Inferior parietal cortex (tissue), 1 donor: Measurements from ENCODE around the gene NF1.
A peak's percentile ranks its signal among the peaks of the same experiment; 100 is the strongest.

ENCODE experiments used
- DNase-seq: peaks from one replicate; pipeline ENCODE4 v3.0.0-alpha.2; 2016; ENCODE audit errors: extremely low spot score

The NF1 gene

DNA sequence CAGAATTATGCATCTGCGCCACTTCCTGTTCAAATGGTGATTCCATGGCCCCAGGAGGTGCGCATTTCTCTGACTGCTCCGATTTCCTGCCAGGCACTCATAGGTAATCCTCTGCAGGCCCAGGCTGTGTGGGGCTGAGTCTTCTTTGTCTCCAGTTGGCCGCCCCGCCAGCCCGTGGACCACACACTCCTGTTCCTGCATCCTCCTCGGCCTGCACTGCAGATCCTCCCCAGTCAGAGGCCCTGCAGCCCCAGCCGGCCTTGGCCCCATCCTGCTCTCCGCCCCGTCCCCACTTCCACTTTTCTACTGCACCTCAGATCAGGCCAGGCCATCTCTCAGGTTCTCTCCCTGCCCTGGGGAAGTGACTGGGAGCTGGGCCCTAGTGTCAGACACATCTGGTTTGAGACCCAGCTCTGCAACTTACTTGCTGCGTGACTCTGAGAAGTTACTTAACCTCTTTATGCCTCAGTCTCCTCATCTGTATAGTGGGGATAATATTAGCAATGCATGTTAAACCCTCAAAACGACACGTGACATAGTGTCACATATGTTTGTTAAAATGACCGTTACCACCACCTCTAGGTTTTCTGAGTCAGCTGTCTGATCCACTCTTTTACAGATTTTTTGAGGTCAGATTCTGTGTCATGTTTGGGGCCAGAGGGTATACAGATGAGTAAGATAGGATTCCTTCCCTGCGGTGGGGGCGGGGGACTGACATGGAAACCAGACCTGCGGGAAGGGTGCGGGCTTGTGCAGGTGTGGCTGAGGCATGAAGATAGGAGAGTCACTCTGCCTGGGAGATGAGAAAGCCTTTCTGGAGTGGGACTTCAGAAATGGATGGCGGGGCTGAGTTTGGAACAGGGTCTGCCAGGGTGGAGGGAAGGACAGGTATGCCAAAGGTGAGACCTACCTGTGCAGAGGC lies 309.5 kb downstream of the NF1 start:
- no peak for DNase-seq

DNA sequence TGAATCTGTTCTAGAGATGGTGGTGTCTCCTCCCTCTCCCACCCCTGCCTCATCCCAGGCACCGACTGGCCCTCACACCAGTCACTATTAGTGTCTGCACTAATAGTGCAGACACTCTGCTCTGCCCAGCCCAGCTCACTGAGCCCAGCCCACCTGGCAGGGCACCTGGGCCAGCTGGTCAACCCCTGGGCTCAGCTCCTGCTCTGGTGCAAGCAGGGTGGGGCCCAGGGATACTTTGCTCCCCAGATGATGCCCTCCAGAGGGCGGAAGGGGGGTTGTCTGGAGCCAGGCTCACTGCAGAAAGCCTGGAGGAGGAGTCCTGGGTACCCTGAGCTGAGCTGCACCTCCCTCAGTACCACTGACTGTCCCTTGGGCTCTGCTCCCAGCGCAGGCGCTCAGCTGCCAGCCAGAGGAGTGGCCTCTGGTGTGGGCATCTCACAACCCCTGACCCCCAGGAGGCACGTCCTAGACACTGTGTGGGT lies 311.2 kb downstream of the NF1 start:
- no peak for DNase-seq

DNA sequence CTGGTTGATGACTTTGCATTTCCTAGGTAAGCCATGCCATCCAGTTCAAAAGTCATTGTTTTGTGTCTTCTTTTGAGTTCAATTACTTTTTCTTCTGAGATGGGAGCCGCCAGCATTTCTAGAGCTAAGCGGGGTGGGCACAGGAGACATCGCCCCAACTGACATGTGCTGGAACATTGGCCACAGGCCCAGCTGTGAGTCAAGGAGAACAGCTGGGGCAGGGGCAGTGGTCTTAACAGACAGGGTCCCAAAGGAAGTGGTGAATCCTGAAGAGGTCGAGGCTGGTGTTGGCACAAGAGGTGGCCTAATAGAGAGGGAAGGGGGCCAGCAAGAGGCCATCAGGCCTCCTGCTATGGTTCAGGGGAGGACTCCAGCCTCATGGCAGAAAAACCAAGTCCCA lies 313.8 kb downstream of the NF1 start:
- no peak for DNase-seq

DNA sequence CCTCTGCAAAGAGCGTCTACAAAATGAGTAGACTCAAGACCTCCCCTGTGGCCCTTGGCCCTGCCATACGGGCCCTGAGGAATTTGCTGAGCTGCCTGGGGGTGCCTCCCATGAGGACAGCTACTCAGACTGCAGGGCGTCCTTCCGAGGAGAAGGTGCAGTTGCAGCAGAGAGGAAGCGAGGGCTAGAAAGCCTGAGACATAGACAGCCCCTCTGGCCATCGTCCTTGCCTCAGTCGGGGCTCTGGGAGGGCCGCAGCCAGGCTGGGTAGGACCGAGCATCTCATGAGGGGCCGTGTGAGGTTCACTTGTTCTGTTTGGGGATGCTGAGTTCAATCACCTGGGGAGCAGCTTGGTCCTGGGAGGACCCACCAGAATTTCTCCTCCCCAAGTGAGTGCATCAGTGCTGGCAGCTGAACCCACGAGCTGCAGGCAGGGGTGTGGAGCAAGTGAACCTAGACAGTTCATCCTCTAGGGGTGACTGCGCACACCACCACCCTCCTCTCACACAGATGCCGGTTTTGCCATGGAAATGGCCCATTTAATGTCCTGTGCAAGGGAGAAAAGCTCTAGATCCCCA lies 317.0 kb downstream of the NF1 start:
- no peak for DNase-seq

DNA sequence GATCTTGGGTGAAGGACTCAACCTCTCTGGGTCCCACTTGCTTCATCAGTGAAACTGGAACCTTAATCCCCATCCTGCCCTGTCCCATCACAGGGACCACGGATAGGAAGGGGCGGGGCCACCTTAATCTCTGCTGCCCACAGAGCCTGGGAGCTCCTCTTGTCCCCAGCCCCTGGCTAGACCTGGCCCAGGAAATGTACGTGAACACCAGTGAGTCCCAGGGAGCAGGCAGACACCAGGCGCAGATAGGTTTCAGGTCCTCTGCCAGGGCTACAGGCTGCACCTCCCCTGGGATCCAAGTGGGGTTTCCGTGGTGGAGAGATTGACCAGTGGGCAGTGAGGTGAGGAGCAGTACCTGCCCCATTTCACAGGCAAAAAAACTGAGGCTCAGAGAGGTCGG lies 317.7 kb downstream of the NF1 start:
- no peak for DNase-seq

DNA sequence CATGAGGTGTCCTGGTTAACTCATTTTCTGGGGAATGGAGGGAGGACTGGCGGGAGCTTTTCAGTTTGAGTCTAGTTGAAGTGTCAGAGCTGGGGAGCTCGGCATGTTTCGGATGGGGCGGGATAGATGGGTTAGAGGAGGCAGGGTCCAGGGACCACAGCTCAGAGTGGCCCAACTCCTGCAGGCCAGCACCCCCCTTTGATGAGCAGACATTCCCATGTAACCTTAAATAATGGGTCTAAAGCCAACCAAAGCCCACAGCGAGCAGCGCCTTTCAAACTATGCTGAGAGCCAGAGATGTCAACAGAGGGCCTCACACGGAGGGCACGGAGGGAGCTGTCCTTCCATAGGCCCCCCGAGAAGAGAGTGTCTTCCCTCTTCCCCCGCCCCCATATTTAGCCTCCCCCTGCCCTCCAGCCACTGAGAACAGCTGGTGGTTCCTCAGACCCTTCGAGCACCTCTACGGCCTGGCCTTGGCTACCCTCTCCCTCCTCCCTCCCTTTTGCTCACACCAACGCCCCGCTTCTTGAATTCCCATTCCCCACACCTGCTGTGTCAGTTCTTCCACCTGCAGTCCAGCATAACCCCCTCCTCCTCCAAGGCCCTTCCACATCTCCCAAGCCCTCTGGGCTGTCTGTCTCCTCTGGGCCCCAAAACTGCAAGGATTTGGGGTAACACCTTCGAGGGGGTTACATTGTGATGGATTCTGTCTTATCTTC lies 318.5 kb downstream of the NF1 start:
- no peak for DNase-seq

DNA sequence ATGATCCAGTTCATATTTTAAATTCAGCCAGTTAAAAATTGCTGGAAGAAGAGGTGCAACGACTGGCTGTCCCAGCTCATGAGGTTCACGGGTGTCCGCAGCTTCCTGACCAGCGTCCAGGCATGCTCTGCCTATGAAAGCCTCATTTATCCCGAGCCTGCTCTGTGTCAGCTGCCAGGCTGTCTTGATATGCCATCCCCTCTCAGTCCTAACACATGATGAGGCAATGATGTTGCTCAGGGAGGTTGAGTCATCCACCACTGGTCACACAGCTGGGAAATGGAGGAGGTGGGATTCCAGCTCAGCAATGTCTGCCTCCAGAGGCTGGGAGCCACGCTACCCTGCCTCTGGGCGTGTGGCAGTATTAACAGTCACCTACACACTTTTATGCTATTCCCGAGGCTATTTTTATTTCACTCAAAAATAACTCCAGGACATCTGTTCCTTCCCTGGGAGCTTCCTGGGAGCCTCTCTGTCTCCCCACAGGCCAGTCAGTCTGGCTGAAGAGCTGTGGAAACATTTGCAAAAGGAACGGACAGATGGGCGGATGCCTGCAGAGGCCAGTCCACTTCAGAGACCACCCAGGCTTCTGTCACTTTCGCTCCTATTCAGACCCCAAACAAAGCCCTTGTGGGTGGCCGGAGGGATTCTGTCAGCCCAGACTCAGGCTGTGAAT lies 319.2 kb downstream of the NF1 start:
- peak; percentile 82 for DNase-seq

DNA sequence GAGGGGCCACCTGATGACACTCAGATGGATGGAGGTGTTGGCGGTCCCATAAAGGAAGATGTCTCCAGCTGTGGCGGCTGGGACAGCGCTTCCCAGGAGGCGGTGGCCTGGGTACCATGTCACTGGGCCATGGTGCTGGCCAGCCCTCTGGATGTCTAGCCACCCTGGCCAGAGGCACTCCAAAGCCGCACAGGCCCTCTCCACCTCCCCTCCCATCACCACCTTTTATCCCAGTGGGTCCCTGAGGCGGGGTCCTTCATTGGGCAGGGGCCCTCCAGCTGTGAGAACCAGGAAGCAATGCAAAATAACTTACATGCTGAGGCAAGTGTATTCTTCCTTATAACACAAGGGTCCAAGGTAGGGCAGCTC lies 319.8 kb downstream of the NF1 start:
- DNase-seq = no peak

DNA sequence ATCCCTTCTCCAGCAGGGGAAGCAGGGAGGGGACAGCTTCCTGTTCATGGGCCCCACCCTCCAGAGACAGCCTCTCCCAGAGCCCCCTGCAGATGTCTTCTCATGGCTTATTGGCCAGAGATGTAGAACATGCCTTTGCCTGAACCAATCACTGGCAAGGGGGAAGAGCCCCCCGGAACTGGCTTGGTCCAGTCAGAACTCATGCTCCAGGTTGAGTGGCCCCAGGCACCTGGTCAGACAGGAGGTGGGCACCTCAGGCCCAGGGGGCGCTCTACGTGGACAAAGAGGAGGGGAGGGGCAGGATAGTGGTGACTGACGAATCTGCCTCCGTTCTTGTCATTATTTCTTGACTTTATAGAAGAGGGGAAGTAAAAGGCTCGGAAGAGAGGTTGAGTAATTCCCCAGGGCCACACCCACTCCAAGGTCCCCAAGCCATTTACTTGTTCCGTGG lies 320.3 kb downstream of the NF1 start:
- no peak for DNase-seq

DNA sequence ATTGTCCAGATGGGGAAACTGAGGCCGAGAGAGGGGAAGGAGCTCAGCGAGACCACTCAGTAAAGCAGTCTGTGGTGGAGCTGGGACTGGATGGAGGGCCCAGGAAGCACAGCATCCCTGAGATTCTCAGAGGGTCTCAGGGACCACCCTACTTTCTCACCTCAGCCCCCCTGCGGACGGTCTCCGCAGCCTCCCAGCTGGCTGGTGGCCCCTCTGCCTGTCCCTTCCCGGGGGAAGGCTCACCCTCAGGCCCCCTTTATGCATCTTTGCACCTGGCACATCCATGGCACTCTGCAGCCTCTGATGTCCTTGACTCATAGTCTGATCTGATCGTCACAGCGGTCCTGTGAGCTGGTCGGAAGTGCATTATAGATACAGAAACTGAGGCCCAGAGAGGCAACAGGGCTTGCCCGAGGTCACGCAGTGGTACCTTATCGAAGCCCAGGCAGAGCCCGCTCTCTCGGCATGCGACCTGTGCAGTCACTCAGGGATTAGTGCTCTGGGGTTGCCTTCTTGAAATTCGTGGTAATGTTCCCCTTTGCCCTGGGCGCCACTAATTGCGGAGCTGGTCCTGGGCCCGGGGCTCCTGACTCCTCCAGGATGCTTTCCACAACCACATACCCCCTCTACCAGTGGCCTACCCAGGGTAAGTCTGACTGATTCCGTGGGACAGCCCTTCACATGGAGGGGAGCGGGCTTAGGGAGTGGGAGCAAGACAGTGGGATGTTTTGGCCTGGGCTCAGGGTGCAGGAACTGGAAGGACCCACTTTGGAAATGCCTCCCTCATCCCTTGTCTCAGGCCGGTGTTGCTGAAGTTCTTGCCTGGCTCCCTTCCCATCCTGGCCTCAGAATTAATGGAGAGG lies 321.1 kb downstream of the NF1 start:
- no peak for DNase-seq

DNA sequence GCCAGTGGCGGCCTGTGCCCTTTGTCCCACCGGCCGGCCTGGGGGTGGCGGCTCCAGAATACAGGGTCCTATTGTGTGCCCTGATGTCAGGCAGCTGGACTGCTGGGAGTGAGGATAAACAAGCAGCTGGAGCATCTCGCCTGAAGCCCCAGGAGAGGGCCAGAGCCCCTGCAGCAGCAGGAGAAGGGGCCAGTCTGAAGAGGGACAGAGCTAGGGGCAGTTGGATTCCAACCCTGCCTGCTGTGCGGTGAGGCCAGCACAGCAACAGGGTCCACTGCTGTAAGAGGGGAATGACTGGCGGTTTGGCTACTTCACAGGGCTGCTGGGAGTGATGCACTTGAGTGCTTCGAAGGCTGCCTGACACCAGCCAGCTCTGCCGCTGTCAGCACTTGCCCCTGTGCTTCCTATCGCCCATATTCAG lies 321.7 kb downstream of the NF1 start:
- DNase-seq = peak; percentile 82

DNA sequence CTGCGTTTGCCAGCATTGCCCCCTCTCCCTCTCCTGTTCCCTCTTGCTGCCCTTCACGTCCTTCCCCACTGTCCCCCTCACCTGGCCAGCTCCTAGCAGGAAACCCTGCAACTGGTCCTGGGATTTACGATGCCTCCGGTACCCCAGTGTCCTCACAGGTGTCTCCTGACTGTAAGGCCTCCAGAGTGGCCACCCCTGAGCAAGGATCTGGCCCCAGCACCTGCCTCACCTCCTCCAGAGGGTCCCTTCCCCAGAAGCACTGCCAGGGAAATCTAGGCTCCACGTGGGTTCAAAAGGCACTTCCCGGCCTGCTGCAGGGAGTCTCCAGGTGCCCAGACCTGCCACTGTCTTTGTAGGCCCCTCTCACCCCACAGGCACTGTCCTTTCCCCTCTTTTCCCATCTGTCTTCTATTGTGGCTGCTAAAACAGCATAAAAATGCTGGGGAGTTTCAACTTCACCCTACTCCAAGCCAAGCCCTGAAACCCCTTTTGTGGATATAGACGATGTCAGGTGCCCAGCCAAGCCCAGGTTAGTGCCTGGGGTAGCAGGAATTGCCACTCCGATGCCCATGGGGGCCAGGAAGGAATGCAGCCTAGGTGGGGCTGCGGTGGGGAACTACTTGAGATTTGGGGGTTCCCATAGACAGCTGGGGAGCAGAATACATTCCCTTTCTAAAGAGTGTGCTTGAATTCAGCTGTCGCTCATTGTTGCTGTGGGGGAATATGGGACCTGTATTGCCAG lies 322.4 kb downstream of the NF1 start:
- no peak for DNase-seq

DNA sequence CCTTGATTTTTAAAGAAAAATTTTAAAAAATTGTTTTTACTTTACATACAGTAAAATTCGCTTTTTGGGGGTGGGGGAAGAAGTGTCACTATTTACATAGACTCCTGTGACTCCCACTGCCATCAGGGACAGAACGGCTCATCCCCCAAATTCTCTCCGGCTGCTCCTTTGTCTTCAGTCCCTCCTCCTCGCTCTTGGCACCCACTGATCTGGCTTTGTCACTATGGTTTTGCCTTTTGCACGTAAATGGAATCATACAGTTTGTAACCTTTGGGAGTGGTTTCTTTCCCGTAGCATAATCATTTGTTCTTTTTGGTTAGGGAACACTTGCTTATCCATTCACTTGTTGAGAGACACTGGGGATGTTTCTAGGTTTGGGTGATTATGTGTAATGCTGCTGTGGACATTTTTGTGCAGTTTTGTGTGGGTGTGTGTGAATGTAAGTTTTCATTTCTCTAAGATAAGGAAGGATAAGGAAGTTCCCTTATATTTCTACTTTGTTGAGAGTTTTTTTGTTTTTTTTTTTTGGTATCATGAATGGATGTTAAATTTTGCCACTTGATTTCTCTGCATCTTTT lies 324.1 kb downstream of the NF1 start:
- no peak for DNase-seq

DNA sequence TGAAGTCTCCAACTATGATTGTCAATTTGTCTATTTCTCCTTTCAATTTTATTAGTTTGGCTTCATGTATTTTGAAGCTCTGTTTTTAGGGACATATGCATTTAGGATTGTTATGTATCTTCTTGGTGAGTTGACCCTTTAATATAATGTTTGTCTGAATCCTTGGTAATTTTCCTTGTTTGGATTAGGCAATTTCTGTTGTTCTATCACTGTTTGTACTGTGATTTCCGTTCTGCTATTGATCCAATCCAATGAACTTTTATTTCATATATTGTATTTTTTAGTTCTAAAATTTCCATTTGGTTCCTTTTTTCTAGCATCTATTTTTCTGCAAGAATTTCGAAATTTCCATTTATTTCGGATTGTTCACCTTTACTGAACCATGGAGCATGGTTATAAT lies 327.7 kb downstream of the NF1 start:
- DNase-seq = no peak

DNA sequence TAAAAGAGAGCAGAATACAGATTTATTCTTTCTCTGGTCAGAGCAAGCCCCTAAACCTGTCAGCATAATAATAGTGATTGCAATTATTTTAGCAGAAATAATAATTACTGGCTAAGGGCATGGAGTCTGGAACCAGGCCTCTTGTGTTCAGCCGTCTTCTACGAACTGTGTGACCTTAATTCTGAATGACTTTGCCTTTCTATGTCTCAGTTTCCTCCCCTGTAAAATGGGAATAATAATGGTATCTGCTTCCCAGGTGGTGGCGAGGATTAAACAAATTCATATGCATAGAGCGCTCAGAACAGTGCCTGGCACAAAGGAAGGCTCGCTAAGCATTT lies 330.1 kb downstream of the NF1 start:
- no peak for DNase-seq

DNA sequence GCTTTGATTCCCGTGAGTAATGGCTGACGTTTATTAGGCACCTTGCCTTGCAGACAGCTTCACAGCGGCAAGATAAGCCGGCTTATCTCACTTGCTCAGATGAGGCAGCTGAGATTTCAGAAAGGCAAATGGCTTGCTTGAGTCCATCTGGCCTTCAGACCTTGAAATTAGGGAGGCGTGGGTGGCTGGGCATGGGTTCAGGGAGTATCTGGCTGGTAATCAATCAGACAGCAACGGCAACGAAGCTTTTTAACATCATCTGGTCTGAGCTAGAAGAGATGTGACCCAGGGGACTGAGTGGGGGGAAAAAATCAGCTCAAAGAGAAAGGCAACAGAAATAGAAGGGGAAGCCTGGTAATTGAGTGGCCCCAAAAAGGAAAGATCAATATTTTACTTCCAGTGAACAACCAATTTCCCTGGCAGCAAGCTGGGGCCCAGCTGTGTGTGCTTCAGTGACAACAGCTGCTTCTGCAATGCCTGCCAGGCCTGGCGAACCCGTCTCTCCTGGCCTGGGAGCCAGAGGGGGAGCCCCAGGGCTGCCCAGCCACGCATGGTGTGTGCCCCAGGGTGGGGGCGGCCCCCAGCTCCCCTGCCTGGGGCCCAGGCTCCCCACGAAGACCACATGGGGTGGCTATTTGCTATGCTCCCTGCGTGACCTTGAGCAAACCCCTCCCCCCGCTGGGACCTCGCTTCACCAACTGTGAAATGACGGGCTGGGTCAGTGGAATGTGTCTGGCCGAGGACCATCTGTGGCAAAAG lies 330.7 kb downstream of the NF1 start:
- DNase-seq = no peak
